GOT3 (cell line): Measurements from ENCODE around the gene SHE.

ENCODE experiments used
- DNase-seq: peaks from one replicate; lab custom pipeline; 2025; ENCODE audit warnings: mixed read lengths; lab: John Stamatoyannopoulos, UW

SHE gene

GRCh38 chr1:154446292-154446691, 55.9 kb downstream of the SHE start:
- no peak for DNase-seq

- DNase-seq, result no peak
Measured at GRCh38 chr1:154445040-154445472, 57.2 kb downstream of the SHE start.

GRCh38 chr1:154443274-154444013, 58.8 kb downstream of the SHE start:
- DNase-seq, result no peak

- DNase-seq, result no peak
Measured at GRCh38 chr1:154442006-154442740, 60.0 kb downstream of the SHE start.

GRCh38 chr1:154441241-154441888, 60.8 kb downstream of the SHE start:
- DNase-seq, result no peak

- DNase-seq, result no peak
Measured at GRCh38 chr1:154440036-154440804, 62.0 kb downstream of the SHE start.

- DNase-seq, result no peak
Measured at GRCh38 chr1:154436433-154436832, 65.8 kb downstream of the SHE start.

GRCh38 chr1:154435599-154436200, 66.5 kb downstream of the SHE start:
- no peak for DNase-seq

GRCh38 chr1:154434346-154435085, 67.7 kb downstream of the SHE start:
- no peak for DNase-seq

GRCh38 chr1:154433161-154433764, 68.9 kb downstream of the SHE start:
- no peak for DNase-seq

- DNase-seq, result no peak
Measured at GRCh38 chr1:154431586-154432373, 70.4 kb downstream of the SHE start.

- no peak for DNase-seq
Measured at GRCh38 chr1:154430903-154431302, 71.3 kb downstream of the SHE start.

GRCh38 chr1:154429841-154430611, 72.2 kb downstream of the SHE start:
- DNase-seq, result no peak
